NCI-H146 treated with DMSO at 0.1 percent for 48 hours (cell line): Measurements from ENCODE around the gene LAMB4.

Experiments used
- DNase-seq: peaks from one replicate; lab custom pipeline; 2025; ENCODE audit not compliant: unreplicated experiment; lab: John Stamatoyannopoulos, UW

The LAMB4 gene

GRCh38 chr7:108130261-108130660, at the start of gene LAMB4:
Gene LAMB4, minus strand, starts transcription at chr7:108130361. Its CDS starts 7,197 bp downstream, at chr7:108123164.
- DNase-seq, result no peak

GRCh38 chr7:108178398-108178797, 48.2 kb upstream of the LAMB4 start:
- DNase-seq, result peak; percentile 70

GRCh38 chr7:108171164-108171563, 41.0 kb upstream of the LAMB4 start:
- no peak for DNase-seq

GRCh38 chr7:108170251-108170650, 40.1 kb upstream of the LAMB4 start:
- DNase-seq, result no peak

GRCh38 chr7:108167460-108167859, 37.3 kb upstream of the LAMB4 start:
- DNase-seq, result no peak

GRCh38 chr7:108166687-108167086, 36.5 kb upstream of the LAMB4 start:
- DNase-seq, result no peak

GRCh38 chr7:108165723-108166122, 35.6 kb upstream of the LAMB4 start:
- DNase-seq, result no peak

- no peak for DNase-seq
These were observed 34.8 kb upstream of the LAMB4 start for GRCh38 chr7:108164946-108165345.

- DNase-seq, result no peak
These were observed 34.2 kb upstream of the LAMB4 start for GRCh38 chr7:108164342-108164741.

GRCh38 chr7:108158776-108159175, 28.6 kb upstream of the LAMB4 start:
- no peak for DNase-seq

GRCh38 chr7:108157606-108158335, 27.6 kb upstream of the LAMB4 start:
- no peak for DNase-seq

- DNase-seq, result no peak
These were observed 26.9 kb upstream of the LAMB4 start for GRCh38 chr7:108156897-108157605.

- no peak for DNase-seq
These were observed 22.0 kb upstream of the LAMB4 start for GRCh38 chr7:108152198-108152597.

GRCh38 chr7:108149908-108150307, 19.7 kb upstream of the LAMB4 start:
- no peak for DNase-seq

- DNase-seq, result no peak
These were observed 19.0 kb upstream of the LAMB4 start for GRCh38 chr7:108149119-108149518.

GRCh38 chr7:108147031-108147563, 16.9 kb upstream of the LAMB4 start:
- DNase-seq, result peak; percentile 80

- DNase-seq, result peak; percentile 41
These were observed 16.1 kb upstream of the LAMB4 start for GRCh38 chr7:108146070-108146842.

- DNase-seq, result no peak
These were observed 15.2 kb upstream of the LAMB4 start for GRCh38 chr7:108145401-108145800.

GRCh38 chr7:108144931-108145330, 14.8 kb upstream of the LAMB4 start:
- no peak for DNase-seq

- no peak for DNase-seq
These were observed 13.7 kb upstream of the LAMB4 start for GRCh38 chr7:108143658-108144420.
